GM18951 (cell line): ENCODE measurements around the gene DENND1A.

ENCODE experiments used
- POLR2A ChIP-seq: IDR thresholded peaks from 4 replicates; pipeline ENCODE4 v1.6.1; 2011; ENCODE audit warnings: mild to moderate bottlenecking; ENCODE audit not compliant: insufficient read length, insufficient read depth; ENCODE audit errors: extremely low read depth
- in situ Hi-C: fragments of 300-500 bp; cut with MboI; formaldehyde crosslinking; loops from one replicate; pipeline ENCODE4 v1.12.0; 2022; ENCODE audit warnings: low sequenced_read_pairs, mixed read lengths, inconsistent platforms; ENCODE audit not compliant: unreplicated experiment

DENND1A gene

DNA sequence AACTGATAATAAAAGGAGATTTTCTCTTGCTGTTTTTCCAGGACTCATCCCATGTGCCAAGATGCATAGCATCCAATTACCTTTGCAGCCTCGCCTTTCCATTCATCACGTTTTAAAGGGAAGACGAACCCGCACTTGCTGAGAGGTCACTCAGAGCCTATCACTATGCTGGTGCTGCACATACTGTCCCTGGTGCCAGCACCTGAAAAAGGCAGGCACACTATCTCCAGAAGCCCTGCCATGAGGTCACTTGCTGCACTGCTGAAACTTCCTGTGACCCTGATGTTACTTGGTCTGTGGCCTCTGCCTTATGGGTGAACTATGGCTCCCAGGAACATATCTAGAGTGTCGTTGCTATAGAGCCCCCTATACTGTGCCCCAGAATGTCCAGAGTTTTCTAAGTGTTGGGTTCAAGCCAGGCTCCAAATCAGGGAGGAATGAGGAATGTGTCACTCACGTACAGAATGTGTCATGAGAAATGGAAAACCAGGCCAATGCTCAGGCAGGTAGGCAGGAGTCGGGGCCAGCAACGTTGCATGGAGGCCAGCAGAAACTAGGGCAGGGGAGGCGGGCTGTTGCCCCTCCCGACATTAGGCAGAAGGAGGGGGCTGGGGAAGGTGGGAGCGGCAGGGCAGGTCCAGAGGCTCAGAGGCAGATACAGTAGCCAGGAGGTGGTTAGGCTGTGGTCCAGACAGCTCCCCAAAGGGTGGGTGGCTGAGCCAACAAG lies 311.8 kb downstream of the DENND1A start:
- in situ Hi-C loops = no loop called here
- no peak for TF ChIP-seq POLR2A

- TF ChIP-seq POLR2A = no peak
- in situ Hi-C loops = no loop called here
Observed at GRCh38 chr9:123617286-123617685, 312.6 kb downstream of the DENND1A start.

GRCh38 chr9:123616707-123617106 lies 313.2 kb downstream of the DENND1A start:
- in situ Hi-C loops = no loop called here
- TF ChIP-seq POLR2A = no peak

GRCh38 chr9:123615381-123615780 lies 314.5 kb downstream of the DENND1A start:
- TF ChIP-seq POLR2A = no peak
- in situ Hi-C loops = no loop called here

DNA sequence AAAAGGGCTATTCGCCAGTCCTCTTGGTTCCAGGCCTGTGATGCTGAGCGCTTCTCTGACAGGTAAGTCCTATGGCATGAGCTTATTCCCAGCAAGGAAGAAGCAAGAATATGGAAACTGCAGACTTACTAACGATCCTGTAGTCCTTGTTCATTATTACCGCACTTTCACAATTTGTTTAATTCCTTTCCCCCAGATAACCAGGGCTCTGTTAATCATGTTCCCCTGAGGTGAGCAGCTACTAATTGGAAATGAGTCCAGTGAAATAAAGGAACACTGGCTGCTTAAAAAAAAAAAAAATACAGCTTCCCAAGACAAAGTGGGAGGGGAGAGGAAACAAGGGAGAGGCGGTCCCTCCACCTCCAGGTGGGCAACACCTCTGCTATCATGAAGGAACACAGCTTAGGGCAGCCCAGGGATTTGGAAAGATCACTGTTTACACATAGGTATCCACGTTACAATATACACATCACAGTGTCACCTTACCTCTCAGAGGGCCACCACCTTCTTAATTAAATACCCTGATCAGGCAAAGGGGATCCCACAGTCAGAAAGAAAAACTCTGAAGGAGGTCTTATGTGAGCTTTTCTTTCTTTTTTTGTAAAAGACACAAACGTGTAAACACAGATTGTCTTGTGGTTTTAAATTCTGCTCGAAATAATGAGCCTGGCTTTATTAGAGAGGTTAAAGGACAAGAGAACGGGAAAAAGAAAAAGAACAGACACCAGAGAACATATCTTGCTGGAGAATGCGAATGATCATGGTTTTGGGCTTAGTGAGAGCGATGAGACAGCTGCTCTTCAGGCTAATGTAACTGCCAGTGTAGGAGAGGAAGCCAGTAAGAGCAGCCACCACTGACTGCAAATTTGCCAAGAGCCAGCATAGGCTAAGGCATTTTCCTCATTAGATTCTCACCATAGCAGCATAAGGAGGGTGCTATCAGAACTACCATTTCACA lies 315.3 kb downstream of the DENND1A start:
- in situ Hi-C loops = no loop called here
- TF ChIP-seq POLR2A = no peak

DNA sequence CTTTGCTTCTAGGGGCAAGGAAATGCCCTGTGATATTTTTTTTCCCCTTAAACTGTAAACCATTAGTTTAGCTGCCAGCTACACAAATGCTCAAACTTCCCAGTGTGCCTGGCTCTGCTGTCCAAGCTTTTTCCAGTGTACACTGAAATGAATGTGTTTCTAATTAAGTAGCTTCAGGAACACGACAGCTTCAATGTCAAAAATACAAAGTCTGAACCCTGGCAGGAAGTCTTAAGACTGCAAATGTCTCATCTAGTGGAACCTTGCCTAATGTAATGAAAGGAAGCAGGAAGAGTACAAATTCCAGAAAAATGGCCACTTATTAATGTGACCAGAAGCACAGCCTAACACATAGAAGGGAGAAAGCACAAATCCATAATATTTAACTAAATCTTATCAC lies 318.7 kb downstream of the DENND1A start:
- TF ChIP-seq POLR2A = no peak
- in situ Hi-C loops = no loop called here

DNA sequence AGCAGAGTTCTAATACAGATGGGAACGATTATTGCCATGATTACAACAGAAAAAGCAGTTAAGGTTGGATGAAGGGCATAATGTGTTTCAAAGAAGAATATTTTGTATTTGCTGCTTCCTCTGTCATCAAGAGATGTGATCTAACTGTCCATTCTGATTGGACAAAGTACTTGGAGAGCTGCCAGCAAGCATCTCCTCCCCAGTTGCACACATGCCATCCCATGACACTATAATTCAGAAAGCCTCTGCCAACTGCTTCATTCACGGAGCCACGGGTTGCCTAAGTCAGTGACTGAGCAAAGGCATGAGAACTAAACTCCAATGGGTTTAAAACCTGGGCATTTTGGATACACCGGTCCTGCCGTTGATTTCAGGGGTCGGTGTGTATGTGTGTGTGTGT lies 320.1 kb downstream of the DENND1A start:
- in situ Hi-C loops = no loop called here
- no peak for TF ChIP-seq POLR2A

GRCh38 chr9:123608104-123608503 lies 321.8 kb downstream of the DENND1A start:
- TF ChIP-seq POLR2A = no peak
- in situ Hi-C loops = no loop called here

DNA sequence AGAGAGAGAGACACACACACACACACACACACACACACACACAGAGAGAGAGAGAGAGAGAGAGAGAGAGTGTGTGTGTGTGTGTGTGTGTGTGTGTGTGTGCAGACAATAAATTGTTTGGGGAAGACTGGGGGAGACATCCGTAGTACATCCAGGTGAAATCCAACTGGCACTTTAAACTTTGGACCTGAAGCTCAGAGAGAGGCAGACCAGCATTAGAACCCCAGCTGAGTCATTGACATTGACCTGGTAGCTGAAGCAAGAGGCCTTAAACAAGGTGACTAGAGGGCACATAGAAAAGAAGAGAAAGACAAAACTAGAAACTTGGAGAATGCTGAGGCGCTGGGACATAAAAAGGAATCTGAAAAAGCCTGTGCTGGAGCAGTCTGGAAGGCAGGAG lies 322.4 kb downstream of the DENND1A start:
- no peak for TF ChIP-seq POLR2A
- in situ Hi-C loops = no loop called here

DNA sequence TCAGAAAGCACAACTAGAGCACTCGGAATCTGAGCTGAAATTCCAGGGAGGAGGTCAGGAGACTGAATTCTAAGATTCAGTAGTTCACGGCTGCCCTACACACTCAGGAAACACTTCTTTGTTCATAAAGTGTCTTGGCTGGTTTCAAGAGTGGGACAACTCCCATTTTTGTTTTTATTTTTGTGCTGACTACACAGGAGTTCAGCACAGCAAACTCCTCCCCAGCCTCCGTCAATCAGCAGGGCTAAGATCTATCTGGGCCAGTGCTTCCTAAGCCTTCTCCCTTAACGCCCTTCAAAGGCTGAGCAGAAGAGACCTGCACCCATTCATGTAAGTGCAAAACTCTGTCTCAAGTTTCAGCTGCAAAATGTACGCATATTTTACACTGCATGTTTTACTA lies 323.8 kb downstream of the DENND1A start:
- in situ Hi-C loops = no loop called here
- TF ChIP-seq POLR2A = no peak

DNA sequence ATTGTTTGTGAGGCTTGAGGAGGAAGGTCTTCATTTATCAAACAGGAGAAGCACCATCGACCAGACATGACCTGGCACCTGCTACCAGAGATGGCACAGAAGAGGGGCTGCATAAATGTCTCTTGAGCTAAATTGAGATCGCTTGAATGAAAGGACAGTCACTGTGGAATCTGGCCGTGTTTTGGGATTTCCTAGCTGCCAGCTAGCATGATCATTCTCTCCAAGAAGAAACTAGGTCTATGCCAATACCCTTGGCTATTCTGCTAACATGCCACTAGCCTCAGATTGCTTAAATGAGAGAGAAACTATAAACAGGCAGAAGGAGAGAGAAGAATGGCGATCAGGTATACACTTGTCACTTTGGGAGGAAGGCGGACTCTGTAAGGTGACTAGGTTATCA lies 324.6 kb downstream of the DENND1A start:
- TF ChIP-seq POLR2A = no peak
- in situ Hi-C loops = no loop called here

GRCh38 chr9:123604861-123605260 lies 325.1 kb downstream of the DENND1A start:
- TF ChIP-seq POLR2A = no peak
- in situ Hi-C loops = no loop called here

GRCh38 chr9:123601828-123602227 lies 328.1 kb downstream of the DENND1A start:
- in situ Hi-C loops = no loop called here
- no peak for TF ChIP-seq POLR2A

DNA sequence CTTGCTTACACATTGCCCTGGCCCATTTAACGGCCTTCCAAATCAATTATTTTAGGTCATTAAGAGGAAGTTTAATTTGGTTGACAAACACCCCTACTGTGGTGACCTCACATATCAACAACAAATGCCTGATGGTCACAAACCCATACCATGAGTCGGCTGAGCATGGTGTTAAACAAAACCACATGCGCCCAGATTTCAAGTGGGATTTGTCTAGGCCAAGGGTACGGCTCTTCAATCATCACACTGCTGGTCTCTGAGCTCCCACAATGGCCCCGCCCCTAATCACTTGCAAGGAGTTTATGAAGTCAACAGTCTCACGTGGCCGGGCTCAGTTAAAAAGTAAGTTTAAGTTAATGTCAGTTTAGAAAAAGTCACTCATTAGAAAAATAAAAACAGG lies 330.1 kb downstream of the DENND1A start:
- in situ Hi-C loops = no loop called here
- TF ChIP-seq POLR2A = no peak
